Activated CD8-positive, alpha-beta T cell treated with anti-CD3 and anti-CD28 coated beads for 36 hours (primary cell): Measurements from ENCODE around the gene PRIM1. TPM values are rescaled to one million over a fixed set of nuclear protein-coding genes. Genes with fewer than 3 reads are reported as not detected.
"Not testable (repeated sequence)": the region's sequence is repeated elsewhere in the genome, so short reads cannot be mapped to it uniquely, and the experiment has no call there.

Source experiments
- ATAC-seq: fragments of 200-7000 bp; cut with Tn5 transposase; one replicate; pipeline ENCODE4 v1.10.0; 2021; ENCODE audit warnings: mild to moderate bottlenecking, moderate library complexity
- CTCF ChIA-PET: fragments of 350-600 bp; sonication (Branson Sonifier 250); formaldehyde crosslinking; loops from one replicate; lab custom pipeline; 2021; ENCODE audit warnings: antibody characterized with exemption; lab: Charles Lee
- POLR2A ChIA-PET: fragments of 350-600 bp; sonication (Branson Sonifier 250); formaldehyde crosslinking; loops from one replicate; lab custom pipeline; 2021; ENCODE audit warnings: antibody characterized with exemption; lab: Charles Lee
- DNase-seq: peaks from one replicate; pipeline ENCODE4 v3.0.0-alpha.2; 2020
- H3K27ac Mint-ChIP-seq: one replicate; pipeline ENCODE4 v1.8.0; 2021; ENCODE audit warnings: mild to moderate bottlenecking, mixed read lengths
- H3K27me3 Mint-ChIP-seq: one replicate; pipeline ENCODE4 v1.8.0; 2021; ENCODE audit warnings: mixed read lengths
- H3K36me3 Mint-ChIP-seq: one replicate; pipeline ENCODE4 v1.8.0; 2021; ENCODE audit warnings: low read depth, mixed read lengths
- H3K4me1 Mint-ChIP-seq: one replicate; pipeline ENCODE4 v1.8.0; 2021; ENCODE audit warnings: low read depth, mixed read lengths
- H3K4me3 Mint-ChIP-seq: one replicate; pipeline ENCODE4 v1.8.0; 2021; ENCODE audit warnings: mild to moderate bottlenecking, moderate library complexity, mixed read lengths
- H3K9me3 Mint-ChIP-seq: one replicate; pipeline ENCODE4 v1.8.0; 2021; ENCODE audit warnings: mixed read lengths
- intact Hi-C: fragments of 100-400 bp; cut with micrococcal nuclease; formaldehyde crosslinking; loops from one replicate; pipeline ENCODE4 v1.10.0; 2022
- total RNA-seq, 2 experiments: library from RNA; stranded (reverse); gene quantifications; one replicate each; pipeline ENCODE4 v1.2.3, GENCODE V29; 2021
- TF ChIP-seq, protein P1 (sequence below): fragments of 200-600 bp; IDR thresholded peaks from one replicate; pipeline ENCODE4 v1.8.0; 2022; ENCODE audit warnings: antibody characterized with exemption, mild to moderate bottlenecking

The PRIM1 gene
- total RNA-seq, 2 experiments from 2014 or later = 80.3 to 86.7 TPM

GRCh38 chr12:56792678-56793077 lies 40.6 kb upstream of the PRIM1 start:
- no peak overlapping the region for H3K4me3 Mint-ChIP-seq
- no peaks in the 10 kb centered on the region for H3K9me3 Mint-ChIP-seq
- no peaks in the 10 kb centered on the region for H3K4me1 Mint-ChIP-seq
- CTCF ChIA-PET = interaction anchor here (1.3 kb wide), 1 partner anchor 195 kb away, joined by 3 read pairs; no protein-coding TSS in a partner anchor
- no peak overlapping the region for H3K27ac Mint-ChIP-seq
- no peaks in the 10 kb centered on the region for H3K36me3 Mint-ChIP-seq
- DNase-seq (no peak), ATAC-seq (no peak)
- no peaks in the 10 kb centered on the region for H3K27me3 Mint-ChIP-seq
- POLR2A ChIA-PET = no interaction called here
- intact Hi-C loops = no loop called here
- TF ChIP-seq, protein P1, sequence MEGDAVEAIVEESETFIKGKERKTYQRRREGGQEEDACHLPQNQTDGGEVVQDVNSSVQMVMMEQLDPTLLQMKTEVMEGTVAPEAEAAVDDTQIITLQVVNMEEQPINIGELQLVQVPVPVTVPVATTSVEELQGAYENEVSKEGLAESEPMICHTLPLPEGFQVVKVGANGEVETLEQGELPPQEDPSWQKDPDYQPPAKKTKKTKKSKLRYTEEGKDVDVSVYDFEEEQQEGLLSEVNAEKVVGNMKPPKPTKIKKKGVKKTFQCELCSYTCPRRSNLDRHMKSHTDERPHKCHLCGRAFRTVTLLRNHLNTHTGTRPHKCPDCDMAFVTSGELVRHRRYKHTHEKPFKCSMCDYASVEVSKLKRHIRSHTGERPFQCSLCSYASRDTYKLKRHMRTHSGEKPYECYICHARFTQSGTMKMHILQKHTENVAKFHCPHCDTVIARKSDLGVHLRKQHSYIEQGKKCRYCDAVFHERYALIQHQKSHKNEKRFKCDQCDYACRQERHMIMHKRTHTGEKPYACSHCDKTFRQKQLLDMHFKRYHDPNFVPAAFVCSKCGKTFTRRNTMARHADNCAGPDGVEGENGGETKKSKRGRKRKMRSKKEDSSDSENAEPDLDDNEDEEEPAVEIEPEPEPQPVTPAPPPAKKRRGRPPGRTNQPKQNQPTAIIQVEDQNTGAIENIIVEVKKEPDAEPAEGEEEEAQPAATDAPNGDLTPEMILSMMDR = no peak

GRCh38 chr12:56789429-56789828 lies 37.3 kb upstream of the PRIM1 start:
- POLR2A ChIA-PET, DNase-seq, ATAC-seq, H3K27ac Mint-ChIP-seq, H3K4me3 Mint-ChIP-seq, H3K4me1 Mint-ChIP-seq, CTCF ChIA-PET, intact Hi-C loops, H3K27me3 Mint-ChIP-seq, H3K36me3 Mint-ChIP-seq, H3K9me3 Mint-ChIP-seq: not testable (repeated sequence)

DNA sequence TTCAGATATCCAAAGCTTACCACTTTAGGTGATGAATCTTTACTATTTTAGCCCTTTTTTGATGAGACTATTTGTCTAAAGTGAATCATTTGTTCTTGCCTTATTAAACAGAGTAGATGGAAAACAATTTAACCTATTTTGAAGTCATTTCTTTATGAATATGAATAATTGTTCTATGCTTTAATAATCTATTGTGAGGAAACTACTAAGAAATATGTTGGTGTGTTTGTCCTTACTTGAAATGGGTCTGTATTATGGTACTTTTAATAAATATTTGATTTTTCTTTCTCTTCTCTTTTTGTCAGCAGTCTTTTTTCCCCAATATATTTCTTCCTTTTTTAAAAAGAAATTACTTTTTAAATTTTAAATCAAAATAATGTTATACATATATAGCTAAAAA lies 35.4 kb upstream of the PRIM1 start:
- intact Hi-C loops = no loop called here
- no peak for DNase-seq
- Mint-ChIP-seq H3K9me3 (no peaks in the 10 kb centered on the region), H3K27me3 (no peaks in the 10 kb centered on the region), H3K36me3 (no peaks in the 10 kb centered on the region), H3K27ac (no peak overlapping the region), H3K4me3 (no peak overlapping the region), H3K4me1 (no peaks in the 10 kb centered on the region)
- ATAC-seq = no peak
- ChIA-PET POLR2A (interaction anchor here (1.1 kb wide), 1 partner anchor 36 kb away, joined by 3 read pairs; no protein-coding TSS in a partner anchor), CTCF (interaction anchor here (0.8 kb wide), 1 partner anchor 200 kb away, joined by 3 read pairs; no protein-coding TSS in a partner anchor)
- TF ChIP-seq, protein P1 = no peak

GRCh38 chr12:56785874-56786273 lies 33.8 kb upstream of the PRIM1 start:
- Mint-ChIP-seq H3K4me1 (no peaks in the 10 kb centered on the region), H3K36me3 (no peaks in the 10 kb centered on the region), H3K27ac (no peak overlapping the region), H3K27me3 (no peaks in the 10 kb centered on the region), H3K9me3 (no peaks in the 10 kb centered on the region), H3K4me3 (no peak overlapping the region)
- ChIA-PET CTCF (no interaction called here), POLR2A (no interaction called here)
- ATAC-seq (no peak), DNase-seq (no peak)
- TF ChIP-seq, protein P1 = no peak
- intact Hi-C loops = no loop called here

GRCh38 chr12:56785141-56785865 lies 33.2 kb upstream of the PRIM1 start:
- ChIA-PET POLR2A (no interaction called here), CTCF (no interaction called here)
- Mint-ChIP-seq H3K4me1 (no peaks in the 10 kb centered on the region), H3K9me3 (no peaks in the 10 kb centered on the region), H3K27me3 (no peaks in the 10 kb centered on the region), H3K27ac (no peak overlapping the region), H3K4me3 (no peak overlapping the region), H3K36me3 (no peaks in the 10 kb centered on the region)
- ATAC-seq (no peak), DNase-seq (no peak)
- intact Hi-C loops = no loop called here
- TF ChIP-seq, protein P1 = no peak
